Fibroblast of lung (primary cell): ENCODE measurements around the gene GPR176.

Experiments used
- CTCF ChIP-seq, 2 donors: IDR thresholded peaks in 1 of 2; conservative IDR thresholded peaks in 1 of 2; 1 replicate in 1 of 2; 2 replicates in 1 of 2; pipeline ENCODE4 v1.5.1; 2011 to 2012; ENCODE audit warnings: low read length in 2 of 2, control low read depth in 1 of 2, inconsistent platforms in 1 of 2, low read depth in 1 of 2, mild to moderate bottlenecking in 1 of 2
- EZH2 ChIP-seq: IDR thresholded peaks from 2 replicates; pipeline ENCODE4 v1.5.1; 2012; ENCODE audit warnings: low read length, control low read depth, mild to moderate bottlenecking; ENCODE audit errors: missing control alignments

GRCh38 chr15:39959411-39959810 is 39.3 kb upstream of the GPR176 start:
- TF ChIP-seq EZH2: no peak
- TF ChIP-seq CTCF (conservative IDR thresholded peaks at IDR 0.05 in 1 of 2, IDR thresholded peaks at IDR 0.05 in 1 of 2; ENCODE audit: low read depth in 1 of 2, low read length in 2 of 2): no peak
